ENCODE data around the gene OSBPL5.

The OSBPL5 gene

GRCh38 chr11:3150726-3151125, 14.4 kb downstream of the OSBPL5 start:
- DNase-seq (ENCODE audit: low read depth) = no peak
- H3K4me3 ChIP-seq (ENCODE audit: low read depth, low read length) = no peak overlapping the region
- TF ChIP-seq MAX (IDR thresholded peaks at IDR 0.05; ENCODE audit: low read depth, low read length) = no peak

GRCh38 chr11:3149852-3150188, 15.3 kb downstream of the OSBPL5 start:
- TF ChIP-seq MAX (IDR thresholded peaks at IDR 0.05; ENCODE audit: low read depth, low read length) (no peak), CTCF (IDR thresholded peaks at IDR 0.05; ENCODE audit: low read depth, low read length) (no peak), MYC (IDR thresholded peaks at IDR 0.05; ENCODE audit: low read depth, low read length) (no peak), POLR2A (IDR thresholded peaks at IDR 0.05; ENCODE audit: extremely low read depth, insufficient read length) (no peak)
- no peak for DNase-seq (ENCODE audit: low read depth)
- no peak overlapping the region for H3K4me3 ChIP-seq (ENCODE audit: low read depth, low read length)

GRCh38 chr11:3148990-3149851, 15.9 kb downstream of the OSBPL5 start:
- TF ChIP-seq MAX (IDR thresholded peaks at IDR 0.05; ENCODE audit: low read depth, low read length) (no peak), CTCF (IDR thresholded peaks at IDR 0.05; ENCODE audit: low read depth, low read length) (no peak), POLR2A (IDR thresholded peaks at IDR 0.05; ENCODE audit: extremely low read depth, insufficient read length) (no peak), MYC (IDR thresholded peaks at IDR 0.05; ENCODE audit: low read depth, low read length) (no peak)
- no peak overlapping the region for H3K4me3 ChIP-seq (ENCODE audit: low read depth, low read length)
- DNase-seq (ENCODE audit: low read depth) = no peak

GRCh38 chr11:3148255-3148989, 16.7 kb downstream of the OSBPL5 start:
- DNase-seq (ENCODE audit: low read depth) = no peak
- H3K4me3 ChIP-seq (ENCODE audit: low read depth, low read length) = no peak overlapping the region
- TF ChIP-seq MYC (IDR thresholded peaks at IDR 0.05; ENCODE audit: low read depth, low read length) = no peak
- TF ChIP-seq MAX (IDR thresholded peaks at IDR 0.05; ENCODE audit: low read depth, low read length) = no peak
- no peak for TF ChIP-seq CTCF (IDR thresholded peaks at IDR 0.05; ENCODE audit: low read depth, low read length)

GRCh38 chr11:3147626-3148025, 17.5 kb downstream of the OSBPL5 start:
- no peak overlapping the region for H3K4me3 ChIP-seq (ENCODE audit: low read depth, low read length)
- DNase-seq (ENCODE audit: low read depth) = no peak
- TF ChIP-seq MAX (IDR thresholded peaks at IDR 0.05; ENCODE audit: low read depth, low read length) = no peak
- no peak for TF ChIP-seq POLR2A (IDR thresholded peaks at IDR 0.05; ENCODE audit: extremely low read depth, insufficient read length)
- no peak for TF ChIP-seq MYC (IDR thresholded peaks at IDR 0.05; ENCODE audit: low read depth, low read length)
- TF ChIP-seq CTCF (IDR thresholded peaks at IDR 0.05; ENCODE audit: low read depth, low read length) = no peak

GRCh38 chr11:3147257-3147619, 17.9 kb downstream of the OSBPL5 start:
- TF ChIP-seq POLR2A (IDR thresholded peaks at IDR 0.05; ENCODE audit: extremely low read depth, insufficient read length) (no peak), MYC (IDR thresholded peaks at IDR 0.05; ENCODE audit: low read depth, low read length) (no peak)
- H3K4me3 ChIP-seq (ENCODE audit: low read depth, low read length) = no peak overlapping the region
- no peak for DNase-seq (ENCODE audit: low read depth)

Data from NB4 (cell line).